Erythroblast (primary cell): ENCODE data around the gene TGFBR1.

Experiments used
- GATA1 ChIP-seq: IDR thresholded peaks from 2 replicates; pipeline ENCODE4 v1.6.1; 2011; ENCODE audit warnings: low read depth, mild to moderate bottlenecking, control low read depth, low read length, moderate library complexity
- POLR2A ChIP-seq: IDR thresholded peaks from 2 replicates; pipeline ENCODE4 v1.6.1; 2011; ENCODE audit warnings: mild to moderate bottlenecking, low read length

GRCh38 chr9:99087462-99087861, 17.5 kb upstream of the TGFBR1 start:
- TF ChIP-seq POLR2A: no peak
- no peak for TF ChIP-seq GATA1
